MCF 10A (cell line): ENCODE measurements around the gene CEP89. TPM values are rescaled to one million over a fixed set of nuclear protein-coding genes. Genes with fewer than 3 reads are reported as not detected.

Experiments used
- BruUV-seq: library from RNA; stranded (reverse); fragments of 400-500 nt; replicated peaks from 2 replicates; lab custom pipeline; 2021; lab: Mats Ljungman, UMichigan
- CTCF ChIA-PET: fragments of 300-600 bp; sonication (Branson Sonifier 250); formaldehyde crosslinking; extraction: SDS; loops from one replicate; lab custom pipeline; 2021; ENCODE audit warnings: antibody characterized with exemption, inconsistent platforms; lab: Yijun Ruan, JAX
- POLR2A ChIA-PET: fragments of 300-600, 350-650 bp; sonication (Branson Sonifier 250); formaldehyde crosslinking; extraction: SDS; loops from one replicate; lab custom pipeline; 2020; ENCODE audit warnings: antibody characterized with exemption, inconsistent platforms; lab: Yijun Ruan, JAX
- DNase-seq: peaks from one replicate; pipeline ENCODE4 v3.0.0-alpha.2; 2018; ENCODE audit not compliant: unreplicated experiment
- H3K27ac Mint-ChIP-seq: one replicate; pipeline ENCODE4 v1.8.0; 2022; ENCODE audit warnings: mild to moderate bottlenecking, low read depth, mixed read lengths; ENCODE audit not compliant: unreplicated experiment
- H3K27me3 Mint-ChIP-seq: one replicate; pipeline ENCODE4 v1.8.0; 2022; ENCODE audit warnings: mixed read lengths; ENCODE audit not compliant: insufficient read depth, unreplicated experiment
- H3K36me3 Mint-ChIP-seq: one replicate; pipeline ENCODE4 v1.8.0; 2022; ENCODE audit warnings: mild to moderate bottlenecking, moderate library complexity, mixed read lengths; ENCODE audit not compliant: insufficient read depth, unreplicated experiment
- H3K4me1 Mint-ChIP-seq: one replicate; pipeline ENCODE4 v1.8.0; 2022; ENCODE audit warnings: mixed read lengths; ENCODE audit not compliant: insufficient read depth, unreplicated experiment
- H3K4me3 Mint-ChIP-seq: one replicate; pipeline ENCODE4 v1.8.0; 2022; ENCODE audit warnings: mild to moderate bottlenecking, moderate library complexity, mixed read lengths; ENCODE audit not compliant: unreplicated experiment
- H3K9me3 Mint-ChIP-seq: one replicate; pipeline ENCODE4 v1.8.0; 2022; ENCODE audit warnings: mixed read lengths; ENCODE audit not compliant: unreplicated experiment
- intact Hi-C: fragments of 100-400 bp; cut with micrococcal nuclease; formaldehyde crosslinking; loops from 2 replicates; pipeline ENCODE4 v1.14.1; 2022
- total RNA-seq: library from RNA; stranded (reverse); gene quantifications from 2 replicates; pipeline ENCODE4 v1.2.3, GENCODE V29; 2022
- TF ChIP-seq, protein P1 (sequence below): fragments of 200-600 bp; IDR thresholded peaks from one replicate; pipeline ENCODE4 v1.8.0; 2022; ENCODE audit warnings: antibody characterized with exemption, mild to moderate bottlenecking; ENCODE audit not compliant: unreplicated experiment

The CEP89 gene
- total RNA-seq, 1 experiment from 2014 or later: 24.7 TPM

DNA sequence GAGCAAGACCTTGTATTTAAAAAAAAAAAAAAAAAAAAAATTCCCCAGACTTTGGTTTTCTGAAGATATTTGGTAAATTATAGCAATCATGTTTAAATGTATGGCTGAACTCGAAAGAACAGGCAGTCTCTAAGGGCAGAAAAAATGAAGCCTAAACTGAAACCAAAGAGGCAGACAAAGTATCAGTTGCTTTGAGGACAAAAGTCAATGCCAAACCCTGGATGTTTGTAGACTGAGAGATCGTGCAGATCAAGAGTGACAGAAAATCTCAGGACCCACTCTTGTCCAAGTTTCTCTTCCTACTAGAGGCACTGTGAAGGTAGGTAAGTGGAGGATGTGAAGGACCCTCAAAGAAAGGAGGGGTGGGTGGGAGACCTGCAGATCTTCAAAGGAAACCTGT lies 91.1 kb downstream of the CEP89 start:
- H3K27ac Mint-ChIP-seq: no peak overlapping the region
- CTCF ChIA-PET: no interaction called here
- no peaks in the 10 kb centered on the region for H3K4me1 Mint-ChIP-seq

DNA sequence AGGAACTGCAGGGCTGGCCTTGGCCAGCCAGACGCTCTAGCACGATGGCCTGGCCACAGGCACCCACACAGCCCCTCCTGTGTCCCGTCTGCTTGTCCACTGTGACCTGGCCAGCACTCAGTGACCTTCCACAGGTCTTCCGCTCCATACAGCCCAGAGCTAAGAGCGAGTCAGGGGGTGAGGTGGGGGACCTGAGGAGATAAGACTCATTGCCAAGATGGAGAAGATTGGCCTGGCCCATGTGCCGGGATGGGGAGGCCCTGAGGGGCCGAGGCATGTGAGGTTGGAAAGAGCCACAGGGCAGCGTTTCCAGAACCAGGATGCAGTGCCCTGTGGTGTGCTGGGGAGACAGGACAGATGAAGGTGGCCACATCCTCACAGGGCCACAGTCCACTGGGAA lies 92.0 kb downstream of the CEP89 start:
- intact Hi-C loops: no loop called here
- ChIA-PET CTCF (no interaction called here), POLR2A (no interaction called here)
- Mint-ChIP-seq H3K4me1 (no peaks in the 10 kb centered on the region), H3K9me3 (no peaks in the 10 kb centered on the region), H3K36me3 (no peaks in the 10 kb centered on the region), H3K27me3 (no peaks in the 10 kb centered on the region), H3K4me3 (no peak overlapping the region), H3K27ac (no peak overlapping the region)
- DNase-seq: no peak
- TF ChIP-seq, protein P1, sequence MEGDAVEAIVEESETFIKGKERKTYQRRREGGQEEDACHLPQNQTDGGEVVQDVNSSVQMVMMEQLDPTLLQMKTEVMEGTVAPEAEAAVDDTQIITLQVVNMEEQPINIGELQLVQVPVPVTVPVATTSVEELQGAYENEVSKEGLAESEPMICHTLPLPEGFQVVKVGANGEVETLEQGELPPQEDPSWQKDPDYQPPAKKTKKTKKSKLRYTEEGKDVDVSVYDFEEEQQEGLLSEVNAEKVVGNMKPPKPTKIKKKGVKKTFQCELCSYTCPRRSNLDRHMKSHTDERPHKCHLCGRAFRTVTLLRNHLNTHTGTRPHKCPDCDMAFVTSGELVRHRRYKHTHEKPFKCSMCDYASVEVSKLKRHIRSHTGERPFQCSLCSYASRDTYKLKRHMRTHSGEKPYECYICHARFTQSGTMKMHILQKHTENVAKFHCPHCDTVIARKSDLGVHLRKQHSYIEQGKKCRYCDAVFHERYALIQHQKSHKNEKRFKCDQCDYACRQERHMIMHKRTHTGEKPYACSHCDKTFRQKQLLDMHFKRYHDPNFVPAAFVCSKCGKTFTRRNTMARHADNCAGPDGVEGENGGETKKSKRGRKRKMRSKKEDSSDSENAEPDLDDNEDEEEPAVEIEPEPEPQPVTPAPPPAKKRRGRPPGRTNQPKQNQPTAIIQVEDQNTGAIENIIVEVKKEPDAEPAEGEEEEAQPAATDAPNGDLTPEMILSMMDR: no peak
- no TSS peak for BruUV-seq

More for the DNA sequence above, 91.1 kb downstream of the CEP89 start:
- POLR2A ChIA-PET: no interaction called here
- Mint-ChIP-seq H3K36me3 (no peaks in the 10 kb centered on the region), H3K4me3 (no peak overlapping the region), H3K9me3 (no peaks in the 10 kb centered on the region), H3K27me3 (no peaks in the 10 kb centered on the region)
- no peak for DNase-seq
- TF ChIP-seq, protein P1: no peak
- intact Hi-C loops: no loop called here
- BruUV-seq: no TSS peak

DNA sequence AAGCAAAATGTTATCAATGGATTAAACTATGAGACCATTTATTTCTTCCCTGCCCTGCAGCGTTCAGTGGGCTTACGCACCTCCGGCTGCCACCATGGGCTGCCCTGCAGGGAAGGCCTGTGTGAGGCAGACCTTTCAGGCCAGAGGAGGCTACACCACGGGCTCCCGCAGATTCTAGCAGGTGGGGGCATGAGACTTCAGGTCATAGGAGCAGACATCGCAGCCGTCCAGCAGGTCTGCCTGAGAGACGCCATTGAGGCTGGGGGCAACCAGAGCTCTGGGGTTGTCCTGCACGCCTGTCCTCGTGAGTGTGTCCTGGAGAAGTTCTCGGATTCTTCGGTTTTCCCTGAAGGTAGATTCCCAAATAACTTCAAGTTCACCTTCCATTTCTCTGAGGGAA lies 92.8 kb downstream of the CEP89 start:
- intact Hi-C loops: no loop called here

DNA sequence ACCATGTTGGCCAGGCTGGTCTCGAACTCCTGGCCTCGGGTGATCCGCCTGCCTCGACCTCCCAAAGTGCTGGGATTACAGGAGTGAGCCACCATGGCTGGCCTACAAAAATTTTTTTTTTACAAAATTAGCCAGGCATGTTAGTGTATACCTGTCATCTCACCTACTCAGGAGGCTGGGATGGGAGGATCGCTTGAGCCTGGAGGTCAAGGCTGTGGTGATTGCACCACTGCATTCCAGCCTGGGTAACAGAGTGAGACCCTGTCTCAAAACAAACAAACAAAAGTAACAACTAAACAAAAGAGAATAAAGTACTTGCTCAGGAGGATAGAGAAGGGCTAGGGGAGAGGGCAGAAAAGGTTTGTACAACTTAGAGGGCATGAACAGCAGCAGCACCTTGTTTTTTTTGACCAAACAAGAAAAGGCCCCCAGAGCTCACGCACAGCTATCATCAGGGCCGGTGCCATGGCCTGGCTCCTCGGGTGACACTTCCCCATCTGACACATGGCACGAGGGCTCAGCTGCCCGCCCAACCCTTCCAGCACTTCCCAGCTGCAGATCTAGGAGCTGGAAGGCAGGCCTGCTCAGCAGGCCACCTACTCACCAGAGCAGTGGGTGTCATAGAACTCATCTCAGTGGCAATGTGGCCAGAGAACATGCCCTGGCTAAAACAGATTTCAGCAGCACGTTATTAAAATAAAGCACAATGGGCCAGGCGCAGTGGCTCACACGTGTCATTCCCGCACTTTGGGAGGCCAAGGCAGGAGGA lies 93.6 kb downstream of the CEP89 start:
- no TSS peak for BruUV-seq
- Mint-ChIP-seq H3K27ac (no peak overlapping the region), H3K9me3 (no peaks in the 10 kb centered on the region), H3K4me3 (no peak overlapping the region), H3K4me1 (no peaks in the 10 kb centered on the region), H3K36me3 (no peaks in the 10 kb centered on the region), H3K27me3 (no peaks in the 10 kb centered on the region)
- DNase-seq: no peak
- TF ChIP-seq, protein P1: no peak
- ChIA-PET POLR2A (no interaction called here), CTCF (interaction anchor here (0.6 kb wide), 1 partner anchor 282 kb away, joined by 3 read pairs; no protein-coding TSS in a partner anchor)
- intact Hi-C loops: no loop called here

More for the DNA sequence above, 92.8 kb downstream of the CEP89 start:
- TF ChIP-seq, protein P1: no peak
- no peaks in the 10 kb centered on the region for H3K9me3 Mint-ChIP-seq
- no peaks in the 10 kb centered on the region for H3K27me3 Mint-ChIP-seq
- BruUV-seq: no TSS peak
- no peak overlapping the region for H3K4me3 Mint-ChIP-seq
- ChIA-PET CTCF (no interaction called here), POLR2A (no interaction called here)
- H3K4me1 Mint-ChIP-seq: no peaks in the 10 kb centered on the region
- no peak for DNase-seq
- H3K27ac Mint-ChIP-seq: no peak overlapping the region
- no peaks in the 10 kb centered on the region for H3K36me3 Mint-ChIP-seq
